HCT116 (cell line): Measurements from ENCODE around the gene CPS1. TPM values are rescaled to one million over a fixed set of nuclear protein-coding genes. Genes with fewer than 3 reads are reported as not detected.

Source experiments
- ATAC-seq: fragments of 200-7000 bp; cut with Tn5 transposase; 2 replicates; pipeline ENCODE4 v1.9.1; 2020; ENCODE audit warnings: mild to moderate bottlenecking, moderate library complexity
- BruUV-seq: library from RNA; stranded (reverse); fragments of 400-500 nt; replicated peaks from 2 replicates; lab custom pipeline; 2021; lab: Mats Ljungman, UMichigan
- CTCF ChIA-PET: fragments of 300-600 bp; sonication (Branson Sonifier 250); formaldehyde crosslinking; loops from one replicate; lab custom pipeline; 2021; ENCODE audit warnings: antibody characterized with exemption; lab: Charles Lee
- POLR2A ChIA-PET: fragments of 300-600, 350-600 bp; sonication (Branson Sonifier 250); formaldehyde crosslinking; loops from one replicate; lab custom pipeline; 2021; ENCODE audit warnings: antibody characterized with exemption; lab: Charles Lee
- RAD21 ChIA-PET, 2 experiments: fragments of 300-600 bp; sonication (Branson Sonifier 250); formaldehyde crosslinking; loops; one replicate each; lab custom pipeline; 2023; ENCODE audit warnings: low total read pairs in 2 of 2; ENCODE audit not compliant: uncharacterized antibody in 2 of 2, unreplicated experiment in 2 of 2, low non-redundant PET in 1 of 2; lab: Charles Lee
- DNase-seq: peaks from one replicate; pipeline ENCODE4 v3.0.0-alpha.2; 2010; ENCODE audit warnings: low read depth, low spot score
- H2AFZ ChIP-seq: fragments of 200-600 bp; shearing (Covaris generic), sonication (generic); 2 replicates; pipeline ENCODE4 v1.6.1; 2017; ENCODE audit warnings: low read depth, mixed run types, mixed read lengths, antibody characterized with exemption, low read length; ENCODE audit not compliant: poor library complexity, severe bottlenecking
- H3K27ac ChIP-seq: 2 replicates; pipeline ENCODE4 v1.5.1; 2012; ENCODE audit warnings: low read depth, low read length
- H3K27me3 ChIP-seq: fragments of 200-600 bp; sonication (generic); 2 replicates; pipeline ENCODE4 v1.6.1; 2016; ENCODE audit warnings: mixed run types, low read length, mixed read lengths; ENCODE audit not compliant: insufficient read depth
- H3K36me3 ChIP-seq, 2 experiments: fragments of 200-500 bp in 1 of 2; fragments of 200-600 bp in 1 of 2; sonication (Bioruptor generic) in 1 of 2; sonication (generic) in 1 of 2; 2 replicates each; pipeline versions ENCODE4 v1.5.1 to v1.6.1; 2014 to 2016; ENCODE audit warnings: low read length in 2 of 2, inconsistent platforms in 1 of 2, mixed read lengths in 1 of 2, mixed run types in 1 of 2; ENCODE audit not compliant: insufficient read depth in 2 of 2, control insufficient read depth in 1 of 2
- H3K4me1 ChIP-seq, 2 experiments: fragments of 200-600 bp in 1 of 2; sonication (generic) in 1 of 2; 2 replicates each; pipeline versions ENCODE4 v1.5.1 to v1.6.1; 2012 to 2017; ENCODE audit warnings: low read length in 2 of 2, inconsistent platforms in 1 of 2, mild to moderate bottlenecking in 1 of 2, mixed read lengths in 1 of 2, mixed run types in 1 of 2, moderate library complexity in 1 of 2; ENCODE audit not compliant: insufficient read depth in 2 of 2, control insufficient read depth in 1 of 2
- H3K4me2 ChIP-seq: fragments of 200-600 bp; sonication (generic); 2 replicates; pipeline ENCODE4 v1.6.1; 2017; ENCODE audit warnings: mixed run types, low read length, mixed read lengths
- H3K4me3 ChIP-seq, 2 experiments: fragments of 200-600 bp in 1 of 2; sonication (generic) in 1 of 2; replicated peaks in 1 of 2; 2 replicates each; pipeline ENCODE4 v1.5.1; 2011 to 2016; ENCODE audit warnings: low read length in 2 of 2, control low read depth in 1 of 2, low read depth in 1 of 2, mild to moderate bottlenecking in 1 of 2, mixed read lengths in 1 of 2, mixed run types in 1 of 2
- H3K79me2 ChIP-seq: fragments of 200-600 bp; sonication (generic); 2 replicates; pipeline ENCODE4 v1.6.1; 2017; ENCODE audit warnings: mild to moderate bottlenecking, mixed run types, low read length, moderate library complexity, mixed read lengths; ENCODE audit not compliant: insufficient read depth
- H3K9ac ChIP-seq: fragments of 200-600 bp; sonication (generic); 2 replicates; pipeline ENCODE4 v1.6.1; 2016; ENCODE audit warnings: low read length, mixed read lengths
- H3K9me2 ChIP-seq: fragments of 200-600 bp; sonication (generic), shearing (Covaris generic); 2 replicates; pipeline ENCODE4 v1.6.1; 2017; ENCODE audit warnings: mixed run types, mild to moderate bottlenecking, moderate library complexity; ENCODE audit not compliant: insufficient read depth
- H3K9me3 ChIP-seq, 2 experiments: fragments of 200-500 bp in 1 of 2; fragments of 200-600 bp in 1 of 2; sonication (Bioruptor generic) in 1 of 2; sonication (generic) in 1 of 2; 2 replicates each; pipeline ENCODE4 v1.6.1; 2014 to 2017; ENCODE audit warnings: low read length in 2 of 2, mixed read lengths in 2 of 2, inconsistent platforms in 1 of 2, low read depth in 1 of 2, mild to moderate bottlenecking in 1 of 2, mixed run types in 1 of 2, moderate library complexity in 1 of 2; ENCODE audit not compliant: control insufficient read depth in 1 of 2, insufficient read depth in 1 of 2
- H4K20me1 ChIP-seq: fragments of 200-600 bp; sonication (generic), shearing (Covaris generic); 2 replicates; pipeline ENCODE4 v1.6.1; 2017; ENCODE audit warnings: mixed run types, mild to moderate bottlenecking, moderate library complexity; ENCODE audit not compliant: insufficient read depth
- ATF3 ChIP-seq: IDR thresholded peaks from 2 replicates; pipeline ENCODE4 v1.6.1; 2012
- CBX3 ChIP-seq: IDR thresholded peaks from 2 replicates; pipeline ENCODE4 v1.6.1; 2012; ENCODE audit warnings: low read depth
- CEBPB ChIP-seq: IDR thresholded peaks from 2 replicates; pipeline ENCODE4 v1.6.1; 2012; ENCODE audit warnings: low read depth
- CTCF ChIP-seq, 3 experiments: fragments of 200-600 bp in 1 of 3; sonication (generic) in 1 of 3; IDR thresholded peaks in 2 of 3; conservative IDR thresholded peaks in 1 of 3; 2 replicates each; pipeline ENCODE4 v1.5.1; 2012 to 2017; ENCODE audit warnings: low read depth in 2 of 3, low read length in 2 of 3, antibody characterized with exemption in 1 of 3, borderline replicate concordance in 1 of 3, control low read depth in 1 of 3, mild to moderate bottlenecking in 1 of 3, mixed read lengths in 1 of 3, mixed run types in 1 of 3, moderate library complexity in 1 of 3; ENCODE audit not compliant: insufficient read depth in 1 of 3
- ELF1 ChIP-seq: IDR thresholded peaks from 2 replicates; pipeline ENCODE4 v1.6.1; 2012; ENCODE audit warnings: low read depth, borderline replicate concordance
- EZH2 ChIP-seq: fragments of 200-600 bp; sonication (generic); IDR thresholded peaks from 2 replicates; pipeline ENCODE4 v1.6.1; 2017; ENCODE audit warnings: antibody characterized with exemption, mixed run types
- POLR2AphosphoS5 ChIP-seq: IDR thresholded peaks from 2 replicates; pipeline ENCODE4 v1.6.1; 2011; ENCODE audit warnings: mild to moderate bottlenecking, low read depth, low read length, moderate library complexity
- REST ChIP-seq: IDR thresholded peaks from 2 replicates; pipeline ENCODE4 v1.6.1; 2012; ENCODE audit warnings: low read depth
- SIN3A ChIP-seq: IDR thresholded peaks from 2 replicates; pipeline ENCODE4 v1.6.1; 2012; ENCODE audit warnings: low read depth
- SRF ChIP-seq: IDR thresholded peaks from 2 replicates; pipeline ENCODE4 v1.6.1; 2012; ENCODE audit warnings: low read depth
- ZFX ChIP-seq: fragments of 450-650 bp; IDR thresholded peaks from 2 replicates; pipeline ENCODE4 v1.6.1; 2017
- intact Hi-C: fragments of 100-400 bp; cut with micrococcal nuclease; formaldehyde crosslinking; loops from 2 replicates; pipeline ENCODE4 v1.10.0; 2022
- total RNA-seq: library from RNA; stranded (reverse); gene quantifications from one replicate; pipeline ENCODE4 v1.2.1, GENCODE V29; 2021; ENCODE audit not compliant: unreplicated experiment

The CPS1 gene
- total RNA-seq, 1 experiment from 2014 or later = 37.5 TPM

- intact Hi-C loops = no loop called here
These were observed 19.3 kb upstream of the CPS1 start for GRCh38 chr2:210536973-210537650.

More at GRCh38 chr2:210536973-210537650, 19.3 kb upstream of the CPS1 start:
- H3K4me2 ChIP-seq = no peak overlapping the region
- ChIA-PET CTCF (no interaction called here), RAD21 (no interaction called here), POLR2A (no interaction called here)
- H3K79me2 ChIP-seq = no peaks in the 10 kb centered on the region
- no peaks in the 10 kb centered on the region for H3K9me2 ChIP-seq
- no peak overlapping the region for H2AFZ ChIP-seq
- no peaks in the 10 kb centered on the region for H3K4me1 ChIP-seq
- no peaks in the 10 kb centered on the region for H3K27me3 ChIP-seq
- TF ChIP-seq POLR2AphosphoS5 = no peak
- no peak for TF ChIP-seq SRF
- no peak for TF ChIP-seq EZH2
- no peak for TF ChIP-seq CEBPB
- TF ChIP-seq REST = no peak
- TF ChIP-seq ELF1 = no peak
- no peak for TF ChIP-seq ATF3
- no peak for TF ChIP-seq CTCF (IDR thresholded peaks at IDR 0.05 in 2 of 3, conservative IDR thresholded peaks at IDR 0.05 in 1 of 3; ENCODE audit: borderline replicate concordance in 1 of 3, insufficient read depth in 1 of 3, low read depth in 2 of 3, low read length in 2 of 3)
- TF ChIP-seq CBX3 = no peak
- no peak for TF ChIP-seq SIN3A
- TF ChIP-seq ZFX = no peak
- H3K9ac ChIP-seq = no peak overlapping the region
- H4K20me1 ChIP-seq = no peaks in the 10 kb centered on the region
- H3K9me3 ChIP-seq = no peaks in the 10 kb centered on the region
- H3K36me3 ChIP-seq = no peaks in the 10 kb centered on the region
- ATAC-seq (no peak), DNase-seq (no peak)
- BruUV-seq = no TSS peak
- H3K27ac ChIP-seq = no peak overlapping the region
- H3K4me3 ChIP-seq = no peak overlapping the region
